HUDEP-2 (cell line): ENCODE data around the gene CES3.
"Not testable (repeated sequence)": the region's sequence is repeated elsewhere in the genome, so short reads cannot be mapped to it uniquely, and the experiment has no call there.

Source experiments
- DNase-seq, 76 experiments: peaks; one replicate each; lab custom pipeline; 2025; ENCODE audit not compliant: unreplicated experiment in 76 of 76; lab: John Stamatoyannopoulos, UW

CES3 gene

DNA sequence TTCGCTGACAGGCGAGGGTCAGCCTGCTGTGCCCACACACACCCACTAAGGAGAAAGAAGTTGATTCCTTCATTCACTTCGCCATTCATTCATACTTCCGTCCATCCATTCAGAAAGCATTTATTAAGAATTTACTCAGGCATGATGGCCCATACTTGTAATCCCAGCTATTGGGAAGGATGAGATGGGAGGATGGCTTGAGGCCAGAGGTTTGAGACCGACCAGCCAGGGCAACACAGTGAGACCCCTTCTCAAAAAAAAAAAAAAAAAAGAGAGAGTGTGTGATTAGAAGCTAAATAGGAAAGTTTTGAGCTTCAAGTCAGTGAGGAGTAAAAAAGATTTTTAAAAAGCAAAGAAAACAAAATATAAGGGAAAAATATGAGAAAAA, 17.0 kb upstream of the CES3 start:
- DNase-seq = no peak

DNA sequence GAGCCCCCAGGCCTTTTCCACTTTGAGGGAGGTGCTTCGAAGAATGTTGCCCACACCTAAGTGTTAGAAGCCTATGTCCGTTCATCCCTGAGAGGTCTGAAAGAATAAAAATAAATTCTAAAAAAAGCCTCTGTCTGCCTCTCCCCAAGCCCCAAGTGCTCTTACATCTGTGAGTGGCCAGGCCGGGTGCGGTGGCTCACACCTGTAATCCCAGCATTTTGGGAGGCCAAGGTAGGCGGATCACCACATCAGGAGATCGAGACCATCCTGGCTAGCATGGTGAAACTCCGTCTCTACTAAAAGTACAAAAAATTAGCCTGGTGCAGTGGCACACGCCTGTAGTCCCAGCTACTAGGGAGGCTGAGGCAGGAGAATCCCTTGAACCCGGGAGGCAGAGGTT, 16.1 kb upstream of the CES3 start:
- not testable (repeated sequence) for DNase-seq

DNA sequence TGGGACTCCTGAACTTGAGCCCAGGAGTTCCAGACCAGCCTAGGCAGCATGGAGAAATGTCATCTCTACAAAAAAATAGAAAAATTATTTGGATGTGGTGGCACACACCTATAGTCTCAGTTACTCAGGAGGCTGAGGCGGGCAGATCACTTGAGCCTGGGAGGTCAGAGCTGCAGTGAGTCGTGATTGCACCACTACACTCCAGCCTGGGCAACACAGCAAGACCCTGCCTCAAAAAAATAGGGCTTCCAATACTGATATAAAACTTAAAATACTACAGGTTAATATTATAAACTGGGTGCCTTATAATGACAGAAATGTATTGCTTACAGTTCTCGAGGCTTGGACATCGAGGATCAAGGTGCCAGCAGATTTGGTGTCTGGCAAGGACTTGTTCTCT, 15.1 kb upstream of the CES3 start:
- DNase-seq = no peak

DNA sequence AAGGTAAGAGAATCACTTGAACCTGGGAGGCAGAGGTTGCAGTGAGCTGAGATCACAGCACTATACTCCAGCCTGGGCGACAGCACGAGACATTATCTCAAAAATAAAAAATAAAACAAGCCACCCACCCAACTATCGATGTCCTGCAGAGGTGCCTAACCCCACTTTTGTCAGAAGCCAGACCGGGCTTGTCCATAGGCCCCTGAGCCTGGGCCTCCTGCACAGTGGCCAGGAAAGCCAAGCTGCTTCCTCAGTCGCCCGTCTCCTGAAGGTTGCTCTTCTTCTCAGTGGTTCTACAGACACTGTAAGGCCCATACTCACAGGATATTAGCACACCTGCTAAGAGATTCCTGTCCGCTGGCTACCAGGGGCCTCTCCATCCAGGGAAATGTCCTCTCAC, 14.5 kb upstream of the CES3 start:
- no peak for DNase-seq

DNA sequence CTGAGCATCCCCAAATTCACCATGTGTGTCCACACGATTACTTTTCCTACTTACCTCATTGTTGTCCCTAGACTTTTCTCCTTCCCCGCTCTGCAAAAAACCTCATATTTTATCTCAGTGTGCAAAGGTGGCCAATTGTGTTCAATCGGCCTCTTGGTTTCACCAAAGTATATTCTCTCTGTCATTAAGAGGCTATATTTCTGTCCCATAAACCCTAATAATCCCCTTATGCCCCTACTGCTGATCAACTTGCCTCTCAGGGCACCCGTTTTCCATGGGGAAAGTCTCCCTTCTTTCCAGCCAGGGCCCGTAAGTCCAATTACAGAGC, 14.1 kb upstream of the CES3 start:
- DNase-seq = no peak

DNA sequence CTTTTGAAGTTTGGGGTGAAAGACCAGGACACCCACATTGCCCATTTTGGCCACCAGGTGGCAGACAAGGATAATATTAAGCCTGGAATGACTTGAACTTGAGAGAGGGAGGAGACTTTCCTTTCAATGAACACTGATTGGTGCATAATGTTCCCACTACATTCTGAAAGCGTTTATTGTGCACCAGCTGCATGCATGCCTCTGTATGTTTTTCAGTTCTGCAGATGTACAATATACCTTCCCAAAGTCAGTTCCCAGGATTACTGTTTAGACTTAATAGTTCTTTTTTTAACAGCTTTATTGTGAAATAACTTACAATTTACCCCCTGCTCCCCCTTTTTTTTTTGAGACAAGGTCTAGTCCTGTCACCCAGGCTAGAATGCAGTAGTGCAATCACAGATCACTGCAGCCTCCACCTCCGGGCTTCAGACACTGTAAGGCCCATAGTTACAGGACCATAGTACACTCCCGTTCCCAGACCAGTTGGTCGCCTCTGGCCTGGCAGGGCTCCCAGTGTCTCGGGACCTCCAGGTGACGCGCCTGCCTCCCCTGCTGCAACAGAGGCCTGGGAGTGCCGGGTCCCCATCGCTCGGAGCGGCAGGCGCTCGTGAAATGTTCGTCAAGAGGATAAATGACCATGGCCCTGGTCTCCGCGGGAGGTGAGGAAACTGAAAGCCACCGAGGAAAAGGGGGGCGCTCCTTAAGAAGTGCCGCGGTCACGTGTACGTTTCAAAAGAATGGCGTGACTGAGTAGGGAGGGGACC, 13.6 kb upstream of the CES3 start:
- peak in 69 of 76 experiments; percentile 11 to 86 (median 64) for DNase-seq

DNA sequence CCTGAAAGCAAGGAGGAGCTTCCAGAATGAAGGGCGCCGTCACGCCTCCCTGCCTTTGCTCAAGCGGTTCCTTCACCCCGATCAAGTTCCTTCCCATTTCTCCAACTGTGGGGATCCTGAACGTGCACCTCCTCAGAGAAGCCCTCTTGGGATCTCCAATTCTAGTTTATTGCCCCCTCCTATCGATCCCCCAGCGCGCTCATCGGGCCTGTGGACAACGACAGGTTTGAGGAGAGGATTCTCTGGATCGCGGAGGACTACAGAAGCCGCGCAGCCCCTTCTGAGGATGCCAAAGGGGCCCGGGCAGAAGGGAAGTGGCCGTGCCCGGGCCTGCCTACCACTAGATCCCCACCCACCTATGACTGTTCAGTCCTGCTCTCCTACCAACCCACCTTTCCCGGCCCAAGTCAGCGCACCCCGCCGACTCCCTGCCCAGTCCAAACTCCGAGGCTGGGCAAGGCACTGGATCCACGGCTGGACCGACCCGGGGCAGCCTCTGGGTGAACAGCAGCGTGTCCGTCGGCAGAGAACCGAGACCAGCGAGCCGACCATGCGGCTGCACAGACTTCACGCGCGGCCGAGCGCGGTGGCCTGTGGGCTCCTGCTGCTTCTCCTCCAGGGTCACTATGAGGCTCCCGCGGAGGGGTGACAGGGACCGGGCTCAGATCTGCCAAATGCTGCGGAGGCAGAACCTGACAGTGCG, 12.8 kb upstream of the CES3 start:
- DNase-seq = no peak

DNA sequence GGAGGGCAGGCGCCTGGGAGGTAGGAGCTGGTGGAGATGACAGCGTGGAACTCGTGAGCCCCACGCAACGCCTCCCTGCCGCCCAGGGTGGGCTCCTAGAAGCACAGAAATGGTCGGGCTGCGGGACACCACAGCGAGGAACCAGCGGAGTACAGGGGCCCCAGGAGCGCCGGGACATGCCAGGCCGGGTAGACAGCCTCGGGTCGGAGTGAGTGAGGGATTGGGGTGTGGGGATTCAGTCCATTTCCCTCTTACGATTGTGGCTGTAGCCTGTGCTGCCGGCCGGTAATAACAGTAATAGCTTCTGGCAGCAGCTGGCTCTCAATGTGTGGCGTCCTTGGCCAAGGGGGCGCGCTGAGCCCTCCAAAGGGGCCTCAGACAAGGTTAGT, 12.2 kb upstream of the CES3 start:
- no peak for DNase-seq

DNA sequence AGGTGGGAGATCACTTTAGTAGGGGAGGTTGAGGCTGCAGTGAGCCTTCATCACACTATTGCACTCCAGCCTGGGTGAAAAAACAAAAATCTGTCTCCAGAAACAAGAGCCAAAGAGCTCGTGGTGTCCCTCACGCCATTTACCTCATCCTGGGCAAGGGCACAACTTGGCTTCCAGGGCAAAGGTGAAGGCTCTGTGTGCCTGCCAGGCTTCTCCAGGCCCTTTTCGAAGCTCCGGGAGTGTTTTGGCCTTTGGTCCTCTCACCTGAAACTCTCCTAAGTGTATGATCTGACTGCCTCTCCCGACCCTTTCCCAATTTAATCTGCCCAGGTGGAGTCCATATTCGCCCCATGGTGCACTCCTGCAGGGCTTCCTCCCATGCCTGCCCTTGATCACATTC, 11.6 kb upstream of the CES3 start:
- no peak for DNase-seq

DNA sequence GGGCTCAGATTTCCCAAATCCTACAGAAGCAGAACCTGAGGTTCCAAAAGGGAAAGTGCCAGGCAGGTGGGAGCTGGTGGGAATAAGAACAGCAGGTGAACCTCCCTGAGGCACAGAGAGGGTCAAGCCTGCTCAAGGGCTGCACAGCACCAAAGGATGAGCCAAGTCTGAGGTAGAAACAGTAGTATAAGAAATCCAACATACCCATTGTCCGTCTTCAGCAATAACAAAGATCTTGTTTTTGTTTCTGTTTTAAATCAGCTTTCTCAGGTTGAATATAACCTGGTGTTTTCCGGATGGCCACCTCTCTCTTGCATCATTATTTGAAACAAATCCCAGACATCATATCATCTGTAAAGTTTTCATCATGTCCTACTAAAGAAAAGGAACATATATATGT, 10.6 kb upstream of the CES3 start:
- no peak for DNase-seq

DNA sequence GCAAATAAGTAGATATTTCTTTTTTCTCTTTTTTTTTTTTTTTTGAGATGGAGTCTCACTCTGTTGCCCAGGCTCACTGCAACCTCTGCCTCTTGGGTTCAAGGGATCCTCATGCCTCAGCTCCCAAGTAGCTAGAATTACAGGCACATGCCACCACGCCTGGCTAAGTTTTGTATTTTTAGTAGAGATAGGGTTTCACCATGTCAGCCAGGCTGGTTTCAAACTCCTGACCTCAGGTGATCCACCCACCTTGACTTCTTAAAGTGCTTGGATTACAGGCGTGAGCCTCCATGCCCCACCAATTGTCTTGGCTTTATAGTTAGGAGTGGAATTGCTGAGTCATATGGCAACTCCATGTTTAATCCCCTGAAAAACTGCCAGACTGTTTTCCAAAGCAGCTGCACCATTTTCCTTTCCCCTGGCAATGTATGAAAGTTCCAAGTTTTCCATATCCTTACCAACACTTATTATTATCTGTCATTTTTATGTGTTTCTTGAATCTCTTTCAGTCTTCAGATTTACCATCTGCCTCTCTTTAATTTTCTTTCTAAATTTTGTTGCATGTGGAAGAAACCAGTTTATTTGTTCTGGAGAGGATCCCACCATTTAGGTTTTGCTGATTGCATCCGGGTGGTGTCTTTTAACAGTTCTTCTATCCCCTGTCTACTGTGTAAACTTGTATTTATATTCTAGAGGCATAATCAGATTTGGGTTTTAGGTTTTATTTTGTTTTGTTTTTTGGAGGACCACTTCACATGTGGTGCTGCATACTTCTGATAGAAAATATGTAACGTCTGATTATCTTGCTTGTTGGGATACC, 9.9 kb upstream of the CES3 start:
- DNase-seq = no peak

DNA sequence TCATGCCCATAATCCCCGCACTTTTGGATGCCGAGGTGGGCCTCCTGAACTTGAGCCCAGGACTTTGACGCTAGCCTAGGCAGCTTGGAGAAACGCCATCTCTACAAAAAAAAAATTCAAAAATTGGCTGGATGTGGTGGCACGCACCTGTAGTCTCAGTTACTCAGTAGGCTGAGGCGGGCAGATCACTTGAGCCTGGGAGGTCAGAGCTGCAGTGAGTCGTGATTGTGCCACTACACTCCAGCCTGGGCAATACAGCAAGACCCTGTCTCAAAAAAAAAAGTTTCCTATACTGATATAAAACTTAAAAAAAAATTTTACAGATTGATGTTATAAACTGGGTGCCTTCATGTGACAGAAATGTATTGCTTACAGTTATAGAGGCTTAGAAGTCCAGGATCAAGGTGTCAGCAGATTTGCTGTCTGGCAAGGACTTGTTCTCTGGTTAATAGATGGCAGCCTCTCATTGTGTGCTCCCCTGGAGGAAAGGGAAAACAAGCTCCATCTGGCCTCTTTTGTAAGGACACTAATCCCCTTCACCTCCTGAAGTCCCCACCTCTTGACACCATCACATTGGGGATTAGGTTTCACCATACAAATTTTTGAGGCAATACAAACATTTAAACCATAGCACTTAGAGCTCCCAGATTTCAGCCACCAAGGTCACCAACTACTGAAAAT, 8.5 kb upstream of the CES3 start:
- DNase-seq = no peak

DNA sequence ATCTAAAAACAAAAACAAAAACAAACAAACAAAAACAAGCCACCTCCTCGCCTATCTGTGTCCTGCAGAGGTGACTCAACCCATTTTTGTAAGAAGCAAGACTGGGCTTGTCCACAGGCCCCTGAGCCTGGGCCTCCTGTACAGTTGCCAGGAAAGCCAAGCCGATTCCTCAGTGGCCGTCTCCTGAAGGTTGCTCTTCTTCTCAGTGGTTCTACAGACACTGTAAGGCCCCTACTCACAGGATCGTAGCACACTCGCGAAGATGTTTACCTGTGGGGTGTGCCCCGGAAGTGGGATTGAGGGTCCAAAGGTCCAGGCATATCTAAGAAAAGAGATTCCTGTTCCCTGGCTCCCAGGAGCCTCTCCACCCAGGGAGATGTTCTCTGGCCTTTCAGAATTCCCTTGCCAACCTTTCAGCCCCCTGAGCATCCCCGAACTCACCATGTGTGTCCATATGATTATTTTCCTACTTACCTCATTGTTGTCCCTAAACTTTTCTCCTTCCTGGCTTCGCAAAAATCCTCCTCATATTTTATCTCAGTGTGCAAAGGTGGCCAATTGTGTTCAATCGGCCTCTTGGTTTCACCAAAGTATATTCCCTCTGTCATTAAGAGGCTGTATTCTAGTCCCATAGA, 7.5 kb upstream of the CES3 start:
- no peak for DNase-seq

DNA sequence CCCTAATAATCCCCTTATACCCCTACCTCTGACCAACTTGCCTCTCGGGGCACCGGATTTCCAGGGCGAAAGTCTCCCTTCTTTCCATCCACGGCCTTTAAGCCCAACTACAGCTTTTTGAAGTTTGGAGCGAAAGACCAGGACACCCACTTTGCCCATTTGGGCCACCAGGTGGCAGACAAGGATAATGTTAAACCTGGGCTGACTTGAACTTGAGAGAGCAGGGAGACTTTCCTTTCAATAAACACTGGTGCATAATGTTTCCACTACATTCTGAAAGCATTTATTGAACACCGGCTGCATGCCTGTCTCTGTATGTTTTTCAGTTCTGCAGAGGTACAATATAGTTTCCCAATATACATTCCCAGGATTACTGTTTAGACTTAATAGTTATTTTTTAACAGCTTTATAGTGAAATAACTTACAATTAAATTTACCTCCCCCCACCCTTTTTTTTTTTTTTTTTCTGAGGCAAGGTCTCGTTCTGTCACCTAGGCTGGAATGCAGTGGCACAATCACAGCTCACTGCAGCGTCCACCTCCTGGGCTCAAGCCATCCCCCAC, 6.9 kb upstream of the CES3 start:
- DNase-seq = peak in 67 of 76 experiments; percentile 3 to 84 (median 50)

DNA sequence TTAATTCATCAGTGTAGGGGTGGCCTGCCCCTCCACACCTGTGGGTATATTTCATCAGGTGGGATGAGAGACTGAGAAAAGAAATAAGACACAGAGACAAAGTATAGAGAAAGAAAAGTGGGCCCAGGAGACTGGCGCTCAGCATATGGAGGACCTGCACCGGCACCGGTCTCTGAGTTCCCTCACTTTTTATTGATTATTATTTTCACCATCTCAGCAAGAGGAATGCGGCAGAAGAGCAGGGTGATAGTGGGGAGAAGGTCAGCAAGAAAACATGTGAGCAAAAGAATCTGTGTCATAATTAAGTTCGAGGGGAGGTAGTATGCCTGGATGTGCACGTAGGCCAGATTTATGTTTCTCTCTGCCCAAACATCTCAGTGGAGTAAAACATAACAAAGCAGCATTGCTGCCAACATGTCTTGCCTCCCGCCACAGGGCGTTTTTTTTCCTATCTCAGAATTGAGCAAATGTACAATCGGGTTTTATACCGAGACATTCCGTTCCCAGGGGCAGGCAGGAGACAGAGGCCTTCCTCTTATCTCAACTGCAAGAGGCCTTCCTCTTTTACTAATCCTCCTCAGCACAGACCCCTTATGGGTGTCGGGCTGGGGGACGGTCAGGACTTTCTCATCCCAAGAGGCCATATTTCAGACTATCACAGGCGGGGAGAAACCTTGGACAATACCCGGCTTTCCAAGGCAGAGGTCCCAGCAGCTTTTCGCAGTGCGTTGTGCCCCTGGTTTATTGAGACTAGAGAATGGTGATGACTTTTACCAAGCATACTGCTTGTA, 5.5 kb upstream of the CES3 start:
- peak in 2 of 76 experiments; percentile 7 to 9 for DNase-seq

DNA sequence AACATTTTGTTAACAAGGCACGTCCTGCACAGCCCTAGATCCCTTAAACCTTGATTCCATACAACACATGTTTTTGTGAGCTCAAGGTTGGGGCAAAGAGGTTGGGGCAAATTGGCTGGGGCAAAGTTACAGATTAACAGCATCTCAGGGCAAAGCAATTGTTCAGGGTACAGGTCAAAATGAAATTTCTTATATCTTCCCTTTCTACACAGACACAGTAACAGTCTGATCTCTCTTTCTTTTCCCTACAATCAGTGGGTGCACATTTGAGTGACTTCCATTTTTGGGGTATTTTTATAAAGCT, 5.0 kb upstream of the CES3 start:
- DNase-seq = not testable (repeated sequence)

DNA sequence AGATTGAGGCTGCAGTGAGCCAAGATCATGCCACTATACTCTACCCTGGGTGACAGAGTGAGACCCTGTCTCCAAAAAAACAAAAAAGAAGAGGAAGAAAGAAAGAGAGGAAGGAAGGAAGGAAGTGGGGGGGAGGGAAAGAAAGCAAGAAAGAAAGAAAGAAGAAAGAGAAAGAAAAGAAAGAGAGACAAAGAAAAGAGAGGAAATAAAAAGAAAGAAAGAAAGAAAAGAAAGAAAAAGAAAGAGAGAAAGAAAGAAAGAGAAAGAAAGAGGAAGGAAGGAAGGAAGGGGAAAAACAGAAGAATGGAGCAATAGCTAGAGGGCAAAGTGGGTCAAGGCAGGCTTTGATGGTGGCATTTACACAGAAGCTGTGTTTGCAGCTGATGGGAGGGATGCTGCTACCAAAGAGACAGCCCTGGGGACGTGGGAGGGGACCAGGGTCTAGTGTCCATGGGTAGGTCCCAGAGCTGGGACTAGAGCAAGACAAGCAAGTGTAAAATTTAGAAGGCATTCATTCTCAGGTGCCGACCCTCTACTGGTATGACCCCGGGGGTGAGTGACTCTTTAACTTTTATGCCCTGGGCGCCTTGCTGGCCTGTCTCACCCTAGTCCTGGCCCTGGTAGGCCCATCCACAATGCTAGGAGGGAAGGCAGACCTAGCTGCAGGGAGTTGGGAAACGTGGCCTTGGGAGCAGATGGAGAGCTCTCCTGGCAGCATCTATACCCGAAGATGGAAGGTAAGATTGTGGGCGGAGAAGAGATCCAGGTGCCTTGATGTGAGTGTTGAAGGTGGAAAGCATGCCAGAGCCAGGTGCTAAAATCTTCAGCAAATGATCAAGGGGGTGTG, 2.0 kb upstream of the CES3 start:
- DNase-seq = no peak

DNA sequence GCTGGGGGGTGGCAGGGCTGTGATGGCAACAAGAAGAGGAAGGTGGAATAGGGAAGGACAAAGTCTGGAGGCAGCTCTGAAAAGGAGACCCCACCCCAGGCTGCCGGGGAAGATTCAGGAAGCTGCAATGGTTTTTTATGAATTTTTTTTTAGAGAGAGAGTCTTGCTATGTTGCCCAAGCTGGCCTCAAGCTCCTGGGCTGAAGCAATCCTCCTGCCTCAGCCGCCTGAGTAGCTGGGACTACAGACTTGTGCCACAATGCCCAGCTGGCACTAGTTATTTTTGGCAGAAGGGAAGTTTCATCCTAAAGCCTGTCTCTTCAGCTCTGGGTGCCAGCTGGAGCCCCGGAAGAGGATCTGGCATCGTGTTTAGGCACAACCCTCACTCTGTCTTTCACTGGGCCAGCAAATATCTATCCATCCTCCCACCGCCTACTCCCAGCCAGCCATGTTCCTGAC, 1.3 kb upstream of the CES3 start:
- no peak for DNase-seq

DNA sequence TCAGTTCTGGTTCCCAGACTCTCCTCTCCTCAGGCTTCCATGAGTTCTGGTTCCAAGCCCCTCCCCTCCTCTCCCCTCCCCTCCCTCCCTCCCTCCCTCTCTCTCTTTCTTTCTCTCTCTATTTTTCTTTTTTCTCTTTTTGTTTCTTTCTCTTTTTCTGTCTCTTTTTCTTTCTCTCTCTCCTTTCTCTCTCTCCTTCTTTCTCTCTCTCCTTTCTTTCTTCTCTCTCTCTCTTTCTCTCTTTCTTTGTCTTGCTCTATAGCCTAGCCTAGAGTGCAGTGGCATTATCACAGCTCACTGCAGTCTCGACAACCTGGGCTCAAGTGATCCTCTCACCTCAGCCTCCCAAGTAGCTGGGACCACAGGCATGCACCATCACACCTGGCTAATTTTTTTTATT, 796 bp upstream of the CES3 start:
- no peak for DNase-seq
